ENCODE results near the gene RORC. TPM values are rescaled to one million over a fixed set of nuclear protein-coding genes. Genes with fewer than 3 reads are reported as not detected.
"Not testable (repeated sequence)": the region's sequence is repeated elsewhere in the genome, so short reads cannot be mapped to it uniquely, and the experiment has no call there.

RORC gene
- 0.07 TPM for polyA plus RNA-seq (2013, experiment 1 of 2; ENCODE audit: insufficient read length)
- polyA plus RNA-seq (2013, experiment 2 of 2; ENCODE audit: insufficient read length) = 0.43 TPM

GRCh38 chr1:151831605-151832004 lies at the start of gene RORC:
RORC (minus strand) TSS chr1:151831802; CDS start chr1:151831764, 38 bp downstream.
- DNase-seq = no peak

DNA sequence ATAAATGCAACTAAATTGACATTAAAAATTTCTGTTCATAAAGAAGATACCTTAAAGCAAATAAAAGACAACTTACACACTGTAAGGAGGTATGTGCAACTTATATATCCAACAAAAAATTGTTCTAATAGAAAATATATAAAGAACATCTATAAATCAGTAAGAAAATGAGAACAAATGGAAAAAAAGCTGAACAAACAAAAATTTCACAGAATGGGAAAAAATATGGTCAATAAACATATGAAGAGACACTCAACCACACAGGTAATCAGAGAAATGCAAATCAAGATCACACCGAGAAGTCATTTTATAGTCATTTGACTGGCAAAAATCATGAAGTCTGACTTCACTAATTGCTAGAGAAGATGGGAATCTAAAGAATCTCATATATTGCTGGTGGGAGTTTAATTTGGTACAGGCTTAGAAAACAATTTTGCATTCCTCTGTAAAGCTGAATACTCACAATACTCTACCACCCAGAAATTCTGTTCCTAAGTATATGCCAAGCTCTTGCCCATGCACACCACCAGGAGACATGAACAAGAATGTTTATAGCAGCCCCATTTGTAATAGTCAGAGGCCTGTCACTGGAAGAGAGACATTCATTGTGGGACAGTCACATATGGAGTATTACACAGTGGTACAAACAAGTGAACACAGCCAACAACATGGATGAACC lies 44.0 kb upstream of the RORC start:
- DNase-seq = no peak

- DNase-seq = not testable (repeated sequence)
These were observed 41.2 kb upstream of the RORC start for GRCh38 chr1:151872776-151873175.

- DNase-seq = no peak
These were observed 39.9 kb upstream of the RORC start for GRCh38 chr1:151871284-151872030.

DNA sequence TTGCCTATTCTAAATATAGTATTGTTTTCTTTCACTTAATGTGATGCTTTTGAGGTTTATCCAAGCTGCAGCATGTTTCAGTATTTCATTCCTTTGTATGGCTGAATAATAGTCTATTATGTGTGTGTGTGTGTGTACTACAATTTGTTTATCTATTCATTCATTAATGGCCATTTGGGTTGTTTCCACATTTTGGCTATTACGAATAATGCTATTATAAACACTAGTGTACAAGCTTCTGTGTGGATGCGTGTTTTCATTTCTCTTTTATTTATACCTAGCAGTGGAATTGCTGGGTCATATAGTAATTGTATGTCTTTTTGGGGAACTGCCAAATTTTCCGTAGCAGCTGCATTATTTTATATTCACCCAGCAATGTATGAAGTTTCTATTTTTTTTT lies 36.9 kb upstream of the RORC start:
- no peak for DNase-seq

DNA sequence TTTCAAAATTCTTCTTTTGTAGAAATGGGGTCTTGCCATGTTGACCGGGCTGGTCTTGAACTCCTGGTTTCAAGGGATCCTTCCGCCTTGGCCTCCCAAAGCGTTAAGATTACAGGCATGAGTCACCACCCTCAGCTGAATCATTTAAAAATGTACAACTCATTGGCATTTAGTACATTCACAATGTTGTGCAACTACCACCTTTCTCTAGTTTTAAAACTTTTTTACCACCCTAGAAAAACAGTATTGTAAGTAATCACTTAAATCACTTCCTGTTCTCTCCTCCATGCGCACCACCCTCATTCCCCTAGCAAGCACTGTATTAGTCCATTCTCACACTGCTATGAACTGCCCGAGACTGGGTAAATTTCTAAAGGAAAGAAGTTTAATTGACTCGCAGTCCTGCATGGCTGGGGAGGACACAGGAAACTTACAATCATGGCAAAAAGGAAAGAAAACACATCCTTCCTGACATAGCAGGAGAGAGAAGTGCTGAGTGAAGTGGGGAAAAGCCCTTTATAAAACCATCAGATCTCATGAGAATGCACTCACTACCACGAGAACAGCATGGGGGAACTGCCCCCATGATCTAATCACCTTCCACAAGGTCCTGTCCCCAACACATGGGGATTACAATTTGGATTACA lies 36.3 kb upstream of the RORC start:
- DNase-seq = peak; percentile 48

- DNase-seq = no peak
These were observed 35.7 kb upstream of the RORC start for GRCh38 chr1:151867321-151867720.

GRCh38 chr1:151864411-151864810 lies 32.8 kb upstream of the RORC start:
- DNase-seq = no peak

- no peak for DNase-seq
These were observed 31.0 kb upstream of the RORC start for GRCh38 chr1:151862604-151863003.

DNA sequence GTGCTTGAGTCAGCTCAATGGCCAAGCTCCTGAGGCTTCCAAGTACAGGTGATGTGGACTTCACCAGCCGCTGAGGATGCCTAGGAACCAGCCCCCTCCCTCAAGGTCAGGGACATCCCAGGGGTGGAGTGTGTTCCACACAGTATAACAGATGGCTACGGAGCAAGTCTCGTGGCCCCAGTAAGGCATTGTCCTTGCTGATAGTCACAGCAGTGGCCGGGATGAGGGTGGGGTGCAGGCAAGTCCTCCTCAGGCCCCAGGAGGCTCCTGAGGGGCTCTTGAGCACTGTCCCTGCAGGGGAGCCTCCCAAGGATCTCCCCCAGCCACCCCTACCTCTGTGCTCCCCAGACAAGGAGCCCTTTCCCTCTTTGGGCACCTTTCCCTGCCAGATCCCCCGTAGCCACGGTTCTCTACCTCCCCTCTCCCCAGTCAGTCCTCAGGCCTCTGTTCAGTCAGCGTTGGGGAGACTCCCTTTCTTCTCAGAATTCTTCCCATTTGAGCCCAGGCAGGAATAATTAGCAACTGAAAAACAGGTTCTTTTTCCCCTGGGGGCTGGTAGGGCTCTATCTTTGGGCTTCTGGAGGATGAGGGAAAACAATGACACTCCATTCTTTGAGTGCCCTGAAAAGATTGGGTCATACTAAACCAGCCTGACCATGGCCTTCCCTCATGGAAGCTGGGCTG lies 29.0 kb upstream of the RORC start:
- no peak for DNase-seq

- DNase-seq = no peak
These were observed 28.3 kb upstream of the RORC start for GRCh38 chr1:151859891-151860293.

- no peak for DNase-seq
These were observed 27.5 kb upstream of the RORC start for GRCh38 chr1:151858886-151859665.

DNA sequence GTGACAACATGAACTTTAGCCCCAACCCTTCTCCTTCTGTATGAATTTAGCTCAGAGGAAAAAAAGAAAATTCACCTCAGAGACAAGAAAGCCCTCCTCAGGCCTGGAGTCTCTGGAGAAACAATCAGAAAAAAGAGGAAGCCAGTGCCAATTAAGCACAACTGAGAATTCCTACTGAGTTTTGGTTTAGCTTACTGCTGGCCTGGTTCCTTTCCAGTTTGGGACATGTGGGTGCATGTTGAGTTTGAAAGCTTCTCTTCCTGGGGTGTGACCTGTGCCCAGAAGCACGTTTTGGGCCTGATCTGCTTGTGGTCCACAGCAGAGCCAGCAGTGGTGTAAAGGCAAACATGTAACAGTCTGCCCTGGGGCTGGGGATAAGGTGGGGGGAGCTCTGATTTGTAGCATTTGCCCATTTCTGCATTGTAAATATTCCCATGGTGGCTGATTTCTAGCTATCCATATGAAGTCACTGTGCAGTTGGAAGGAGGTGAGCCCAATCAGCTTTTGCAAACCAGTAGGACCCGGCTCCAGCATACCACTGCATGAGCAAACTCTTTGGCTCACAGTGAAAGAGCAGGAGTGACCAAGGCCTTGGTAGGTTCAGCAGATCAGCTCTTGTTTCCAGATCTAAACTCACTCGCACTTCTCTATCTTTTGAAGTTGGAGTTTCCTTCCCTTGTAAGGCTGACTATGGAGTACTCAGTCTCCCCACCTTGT lies 26.6 kb upstream of the RORC start:
- no peak for DNase-seq

GRCh38 chr1:151855933-151856332 lies 24.3 kb upstream of the RORC start:
- peak; percentile 25 for DNase-seq

DNA sequence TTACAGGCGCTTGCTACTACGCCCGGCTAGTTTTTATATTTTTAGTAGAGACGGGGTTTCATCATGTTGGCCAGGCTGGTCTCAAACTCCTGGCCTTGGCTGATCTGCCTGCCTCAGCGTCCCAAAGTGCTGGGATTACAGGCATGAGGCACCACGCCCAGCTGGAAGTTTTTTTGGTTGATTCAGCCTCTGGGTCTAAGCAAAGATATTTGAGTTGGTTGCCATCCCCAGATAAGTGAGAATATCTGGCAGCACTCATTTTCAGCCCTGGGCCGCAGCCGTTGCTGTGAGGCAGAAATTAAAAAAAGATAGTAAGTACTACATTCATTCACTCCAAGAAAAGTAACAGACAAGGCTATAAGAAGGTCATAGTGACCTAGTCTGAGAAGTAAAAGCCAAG lies 23.9 kb upstream of the RORC start:
- not testable (repeated sequence) for DNase-seq

- DNase-seq = no peak
These were observed 23.1 kb upstream of the RORC start for GRCh38 chr1:151854658-151855057.

GRCh38 chr1:151853411-151853943 lies 21.9 kb upstream of the RORC start, which contains the start of gene THEM5:
THEM5 (minus strand) TSS chr1:151853712; CDS start chr1:151853565, 147 bp downstream.
- DNase-seq = no peak

GRCh38 chr1:151852733-151853132 lies 21.1 kb upstream of the RORC start:
- DNase-seq = no peak

GRCh38 chr1:151851886-151852285 lies 20.3 kb upstream of the RORC start:
- DNase-seq = no peak

DNA sequence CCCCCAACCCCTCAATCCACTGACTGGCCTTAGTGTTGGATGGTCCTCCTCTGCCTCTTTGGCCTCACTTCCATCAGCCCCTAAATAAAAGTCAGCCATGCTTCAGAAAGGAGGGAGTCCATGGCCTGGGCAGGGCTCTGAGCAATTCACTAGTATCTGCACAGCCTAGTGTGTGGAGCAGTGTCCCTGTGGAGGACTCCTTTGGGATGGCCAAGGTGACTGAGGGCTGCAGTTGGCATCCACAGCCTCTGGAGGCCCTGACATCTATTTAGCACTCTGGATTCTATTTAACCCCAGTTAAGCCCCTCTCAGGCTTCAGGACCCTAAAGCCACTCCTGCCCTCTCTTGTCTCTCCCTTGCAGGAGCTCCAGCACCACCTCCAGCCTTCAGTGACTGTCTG lies 18.3 kb upstream of the RORC start:
- DNase-seq = no peak

DNA sequence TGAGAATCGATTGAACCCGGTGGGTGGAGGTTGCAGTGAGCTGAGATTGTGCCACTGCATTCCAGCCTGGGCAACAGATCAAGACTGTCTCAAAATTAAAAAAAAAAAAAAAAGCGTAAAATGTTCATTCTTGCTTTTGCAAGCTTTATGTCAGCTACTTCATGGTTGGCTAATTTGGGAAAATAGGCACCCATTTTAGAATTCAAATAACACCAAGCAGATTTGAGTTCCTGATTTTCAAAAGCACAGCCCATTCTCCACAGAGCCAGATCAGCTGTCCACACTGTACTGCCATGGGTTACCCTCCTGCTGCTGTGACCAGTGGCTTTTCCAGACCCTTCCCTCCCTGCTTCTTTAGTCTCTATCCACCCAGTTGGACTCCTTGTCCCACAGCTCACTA lies 17.5 kb upstream of the RORC start:
- no peak for DNase-seq
